NK-92 (cell line): ENCODE results near the gene DMRT3.

Experiments
- DNase-seq: peaks from one replicate; lab custom pipeline; 2025; ENCODE audit not compliant: unreplicated experiment; lab: John Stamatoyannopoulos, UW

DMRT3 gene

GRCh38 chr9:976258-976942, at the start of gene DMRT3:
Gene DMRT3 (plus strand): TSS chr9:976655. CDS start chr9:977002, 347 bp downstream.
- no peak for DNase-seq

DNA sequence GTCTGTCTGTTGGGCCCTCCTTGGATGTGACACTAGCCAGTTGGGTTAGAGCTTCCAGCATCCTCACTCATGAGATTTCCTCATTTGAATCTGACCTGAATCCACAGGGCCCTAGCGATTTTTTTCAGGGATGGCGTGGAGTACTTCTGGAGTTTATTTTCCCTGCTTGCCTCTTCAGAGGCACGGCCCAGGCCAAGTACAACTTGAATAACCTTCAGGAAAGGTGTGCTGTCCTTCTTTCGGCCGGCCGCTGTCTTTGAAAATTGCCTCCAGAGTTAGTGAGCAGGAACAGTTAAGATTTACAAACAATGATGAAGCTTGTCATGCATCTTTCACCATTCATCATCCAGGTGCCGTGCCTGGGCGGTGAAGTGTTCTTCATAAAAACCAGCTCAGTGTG, 49.5 kb upstream of the DMRT3 start:
- DNase-seq, result no peak

DNA sequence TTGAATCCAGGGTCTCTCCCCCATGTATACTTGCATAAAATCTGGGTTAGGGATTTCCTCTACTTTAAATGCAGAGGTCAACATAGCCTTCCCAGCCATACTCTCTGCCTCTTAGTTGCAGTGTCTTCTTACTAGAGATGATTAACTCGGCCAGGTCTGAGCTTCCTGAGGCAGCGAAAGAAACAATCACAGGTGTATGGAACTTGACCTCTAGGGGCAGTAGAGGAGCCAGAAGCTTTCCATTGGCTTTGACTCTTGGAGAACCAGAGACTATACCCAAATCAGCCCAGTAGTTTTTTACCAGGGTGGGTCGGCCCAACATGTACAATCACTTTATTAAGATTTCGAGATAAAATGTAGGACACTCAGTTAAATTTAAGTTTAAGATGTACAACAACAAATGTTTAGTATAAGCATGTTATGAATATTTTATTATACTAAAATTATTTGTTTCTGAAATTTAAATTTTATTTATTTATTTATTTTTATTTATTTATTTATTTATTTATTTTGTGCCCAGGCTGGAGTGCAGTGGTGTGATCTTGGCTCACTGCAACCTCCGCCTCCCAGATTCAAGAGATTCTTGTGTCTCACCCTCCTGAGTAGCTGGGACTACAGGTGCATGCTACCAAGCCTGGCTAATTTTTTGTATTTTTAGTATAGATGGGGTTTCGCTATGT, 48.0 kb upstream of the DMRT3 start:
- DNase-seq, result no peak

GRCh38 chr9:929719-930118, 46.7 kb upstream of the DMRT3 start:
- no peak for DNase-seq

GRCh38 chr9:933356-933755, 43.1 kb upstream of the DMRT3 start:
- no peak for DNase-seq

- no peak for DNase-seq
Measured at GRCh38 chr9:935348-935965, 41.0 kb upstream of the DMRT3 start.

GRCh38 chr9:942805-943580, 33.5 kb upstream of the DMRT3 start:
- no peak for DNase-seq

DNA sequence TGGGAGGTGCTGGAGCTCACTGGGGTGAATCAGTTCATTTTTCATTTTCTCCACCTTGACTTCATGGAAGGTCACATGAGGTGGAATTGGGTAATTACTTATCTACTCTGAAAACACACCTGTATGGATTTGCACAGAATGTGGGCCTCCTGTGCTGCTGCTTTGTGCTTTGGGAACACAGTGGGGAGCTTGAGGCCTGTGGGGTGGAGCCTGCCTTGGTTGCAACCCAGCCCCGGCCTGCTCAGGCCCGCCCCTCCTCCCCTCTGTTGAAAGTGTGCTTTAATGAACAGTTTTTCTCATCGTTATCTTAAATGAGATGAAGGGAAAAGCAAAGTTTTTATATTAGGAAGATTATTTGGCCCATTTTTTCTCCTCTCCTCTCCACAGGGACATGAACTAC, 28.5 kb upstream of the DMRT3 start:
- no peak for DNase-seq

GRCh38 chr9:948497-948896, 28.0 kb upstream of the DMRT3 start:
- DNase-seq, result no peak

GRCh38 chr9:950139-950538, 26.3 kb upstream of the DMRT3 start:
- DNase-seq, result no peak

GRCh38 chr9:952546-952945, 23.9 kb upstream of the DMRT3 start:
- DNase-seq, result no peak

- DNase-seq, result no peak
Measured at GRCh38 chr9:959105-959504, 17.4 kb upstream of the DMRT3 start.

GRCh38 chr9:959914-960313, 16.5 kb upstream of the DMRT3 start:
- no peak for DNase-seq

DNA sequence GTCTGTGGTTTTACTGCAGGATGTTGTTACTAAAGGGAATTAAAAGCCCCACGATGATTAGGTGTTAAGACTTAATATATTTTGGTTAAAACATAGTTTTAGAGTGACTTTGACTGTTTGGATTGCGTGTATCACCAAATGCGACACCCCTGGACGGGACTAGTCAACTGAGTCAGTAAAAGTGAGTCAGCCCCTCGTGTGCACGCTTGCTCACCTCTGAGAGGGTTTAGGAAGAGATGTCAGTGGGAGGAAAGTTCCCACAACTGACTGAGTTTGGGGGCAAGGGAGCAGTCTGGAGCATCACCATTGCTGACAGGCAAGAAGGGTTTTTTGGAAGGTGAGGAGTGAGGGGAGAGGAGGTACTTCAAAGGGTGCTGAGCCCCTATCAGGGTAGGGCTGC, 14.4 kb upstream of the DMRT3 start:
- no peak for DNase-seq

DNA sequence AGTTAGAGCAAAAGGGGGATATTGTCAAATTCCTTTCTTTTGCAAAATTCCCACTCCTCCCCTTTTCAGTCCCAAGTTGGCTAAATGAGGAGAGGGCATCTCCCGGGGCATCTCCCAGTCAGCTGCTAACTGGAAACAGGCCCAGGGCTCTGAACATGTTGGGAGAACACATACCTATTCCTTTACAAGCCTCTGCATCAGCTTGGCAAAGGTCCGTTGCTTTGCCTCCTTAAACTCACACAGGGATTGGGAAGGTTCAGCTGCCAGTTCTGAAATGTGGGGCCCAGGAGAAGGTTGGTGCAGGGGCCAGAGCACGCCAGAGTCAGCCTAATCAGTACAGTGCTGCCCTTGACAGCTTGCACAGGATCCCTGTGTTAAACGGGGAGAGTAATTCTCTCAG, 11.0 kb upstream of the DMRT3 start:
- DNase-seq, result no peak

GRCh38 chr9:966870-967269, 9.6 kb upstream of the DMRT3 start:
- DNase-seq, result no peak

DNA sequence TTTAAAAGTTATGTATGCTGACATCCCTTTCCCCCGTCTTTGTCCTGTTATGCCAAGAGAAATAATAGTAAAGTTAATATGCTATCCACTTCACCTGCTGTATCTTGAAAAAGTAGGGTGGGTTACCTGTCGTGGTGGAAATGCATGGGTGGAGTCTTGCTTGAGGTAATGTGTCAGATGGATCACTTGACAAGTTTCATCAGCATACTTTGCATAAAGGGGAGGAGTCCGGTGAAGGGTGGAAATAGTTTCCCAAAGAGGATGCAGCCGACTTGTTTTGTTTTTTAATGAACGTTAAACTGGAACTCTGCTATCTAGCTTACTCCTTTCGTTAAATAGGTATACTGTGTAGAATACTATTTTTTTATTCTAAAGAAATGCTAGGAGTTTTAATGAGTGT, 9.0 kb upstream of the DMRT3 start:
- DNase-seq, result no peak

GRCh38 chr9:967903-968641, 8.4 kb upstream of the DMRT3 start:
- DNase-seq, result no peak

GRCh38 chr9:969310-970150, 6.9 kb upstream of the DMRT3 start:
- no peak for DNase-seq
